Sciatic nerve (tissue), 2 donors: Measurements from ENCODE around the gene DDX20. TPM values are rescaled to one million over a fixed set of nuclear protein-coding genes. Genes with fewer than 3 reads are reported as not detected.
"Not testable (repeated sequence)": the region's sequence is repeated elsewhere in the genome, so short reads cannot be mapped to it uniquely, and the experiment has no call there.

ENCODE experiments used
- ATAC-seq: fragments of 200-7000 bp; cut with Tn5 transposase; one replicate; pipeline ENCODE4 v1.9.1; 2020; ENCODE audit warnings: mild to moderate bottlenecking, moderate library complexity
- DNase-seq: peaks from one replicate; pipeline ENCODE4 v3.0.0-alpha.2; 2020; ENCODE audit warnings: low spot score
- intact Hi-C: fragments of 100-400 bp; cut with DNase I; formaldehyde crosslinking; loops from one replicate; pipeline ENCODE4 v1.14.2; 2022
- total RNA-seq: library from RNA; stranded (reverse); fragmentation: NEBNext Ultra II Directional; extraction: Animal tissue kit (Norgen Biotek cat#: 25700); gene quantifications from one replicate; pipeline ENCODE4 v1.2.1, GENCODE V29; 2021
- donor health status: DM: no; HTN: no; CAD: no.
- donor health status: DM: no; HTN: no; CAD: no.

DDX20 gene
- total RNA-seq, 1 donor from 2014 or later, result 9.7 TPM

- no peak for ATAC-seq
- intact Hi-C loops, result no loop called here
- DNase-seq, result no peak
Measured at GRCh38 chr1:111770916-111771315, 15.2 kb downstream of the DDX20 start.

DNA sequence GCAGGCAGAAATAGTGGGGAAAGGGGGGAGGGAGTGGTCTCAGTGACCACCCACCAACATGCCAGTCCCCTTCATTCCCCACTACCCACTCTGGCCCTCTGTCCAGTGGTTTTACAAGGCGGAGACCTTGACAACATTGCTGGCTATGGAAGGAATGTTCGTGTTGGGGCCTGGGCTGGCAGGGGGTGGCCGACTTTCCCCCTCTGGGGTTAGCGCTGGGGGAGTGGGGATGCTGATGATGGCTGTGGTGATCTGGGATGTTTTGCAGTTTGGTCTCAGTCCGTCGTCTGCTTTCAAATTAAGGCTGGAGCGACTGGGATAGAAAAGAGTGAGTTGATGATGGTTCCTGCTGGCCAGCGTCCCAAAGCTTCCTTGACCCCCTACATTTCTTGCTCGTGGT, 20.3 kb downstream of the DDX20 start:
- intact Hi-C loops, result no loop called here
- DNase-seq (no peak), ATAC-seq (no peak)

DNA sequence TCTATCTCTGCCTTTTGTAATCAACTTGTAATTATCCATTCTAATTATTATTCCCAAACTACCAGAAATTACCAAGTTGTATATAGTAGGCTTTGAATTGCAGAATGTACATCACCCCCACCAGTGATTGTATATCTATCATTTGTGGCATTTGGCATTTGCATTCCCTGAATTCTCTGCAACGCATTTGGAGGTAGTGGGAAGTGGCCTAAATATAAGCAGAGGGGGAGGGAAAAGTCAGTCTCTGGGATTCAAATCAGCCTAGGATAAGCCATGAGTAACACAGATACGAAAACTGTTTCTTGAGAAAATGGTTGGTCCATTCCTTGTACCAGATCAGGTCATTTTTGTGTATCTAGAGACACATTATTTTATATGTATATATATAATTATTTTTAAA, 20.7 kb downstream of the DDX20 start:
- no peak for ATAC-seq
- DNase-seq, result no peak
- intact Hi-C loops, result no loop called here

- intact Hi-C loops, result no loop called here
- no peak for DNase-seq
- no peak for ATAC-seq
Measured at GRCh38 chr1:111776861-111777260, 21.2 kb downstream of the DDX20 start.

DNA sequence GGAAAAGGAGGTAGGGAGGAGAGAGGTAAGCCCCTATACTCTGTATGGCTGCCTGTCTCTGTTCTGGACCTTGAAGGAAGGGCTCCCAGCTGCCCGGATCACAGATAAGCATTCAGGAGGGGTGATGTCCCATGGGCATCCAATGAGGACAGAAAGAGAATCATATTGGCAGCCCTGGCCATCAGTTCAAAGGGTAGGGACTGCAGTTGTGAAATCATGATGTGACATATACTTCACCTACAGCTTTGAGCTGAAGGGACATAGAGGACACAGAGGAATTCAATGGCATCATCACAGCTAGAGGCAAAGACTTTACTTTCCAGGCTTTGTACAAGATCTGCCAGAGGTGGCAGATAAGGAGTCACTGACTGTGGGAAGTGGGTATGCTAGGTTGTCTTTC, 21.6 kb downstream of the DDX20 start:
- DNase-seq (no peak), ATAC-seq (no peak)
- intact Hi-C loops, result no loop called here

- no peak for DNase-seq
- ATAC-seq, result no peak
- intact Hi-C loops, result no loop called here
Measured at GRCh38 chr1:111778066-111778465, 22.4 kb downstream of the DDX20 start.

- DNase-seq (no peak), ATAC-seq (no peak)
- intact Hi-C loops, result no loop called here
Measured at GRCh38 chr1:111778541-111779051, 22.9 kb downstream of the DDX20 start.

DNA sequence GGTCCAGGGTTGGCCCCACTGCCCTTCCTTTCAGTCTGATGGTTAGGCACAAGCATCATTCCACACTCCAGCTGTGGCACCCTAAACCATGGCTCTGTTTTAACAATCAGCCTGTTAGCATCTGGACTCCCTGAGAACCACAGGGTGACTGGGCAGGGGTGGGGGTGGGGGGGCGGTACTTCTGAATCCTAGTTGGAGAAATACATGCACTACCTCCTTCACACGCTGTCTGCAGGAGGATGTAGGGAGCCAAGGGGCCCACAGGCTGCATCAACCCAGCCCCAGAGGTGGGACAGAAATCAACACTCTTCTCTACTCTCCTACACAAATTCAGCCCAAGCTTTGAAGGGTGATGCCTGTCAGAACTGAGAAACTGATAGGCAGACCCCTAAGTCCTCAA, 23.8 kb downstream of the DDX20 start:
- no peak for DNase-seq
- intact Hi-C loops, result no loop called here

DNA sequence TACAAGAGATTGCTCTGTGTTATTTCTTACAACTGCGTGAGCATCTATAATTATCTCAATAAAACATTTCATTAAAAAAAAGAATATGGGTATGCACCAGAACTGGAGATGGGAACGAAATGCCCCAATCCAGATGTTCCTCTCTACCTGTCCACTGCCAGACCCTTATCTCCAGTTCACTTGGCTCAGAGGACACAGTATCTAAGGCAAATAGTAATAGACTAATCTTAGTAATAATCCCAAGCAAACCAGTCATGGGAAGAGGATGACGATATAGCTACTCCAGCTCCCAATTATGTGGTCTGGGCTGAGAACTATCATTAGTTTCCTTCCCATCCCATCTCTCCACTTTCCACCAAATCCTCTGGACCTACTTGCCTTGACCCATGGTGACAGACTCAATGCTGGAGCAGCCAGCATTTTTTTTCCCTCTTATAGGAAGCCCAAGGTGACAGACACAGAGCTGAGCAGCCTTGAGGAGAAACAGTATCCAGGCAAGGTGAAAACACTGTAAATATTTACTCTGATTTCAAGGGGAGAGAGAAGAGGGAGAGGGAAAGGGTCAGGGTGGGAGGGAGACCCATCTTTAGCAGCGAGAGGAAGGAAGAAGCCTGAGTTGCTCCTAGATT, 28.7 kb downstream of the DDX20 start:
- ATAC-seq (no peak), DNase-seq (no peak)
- intact Hi-C loops, result no loop called here

More for the DNA sequence above, 23.8 kb downstream of the DDX20 start:
- no peak for ATAC-seq

GRCh38 chr1:111786669-111787207, 31.0 kb downstream of the DDX20 start:
- intact Hi-C loops, result no loop called here
- ATAC-seq (no peak), DNase-seq (no peak)

DNA sequence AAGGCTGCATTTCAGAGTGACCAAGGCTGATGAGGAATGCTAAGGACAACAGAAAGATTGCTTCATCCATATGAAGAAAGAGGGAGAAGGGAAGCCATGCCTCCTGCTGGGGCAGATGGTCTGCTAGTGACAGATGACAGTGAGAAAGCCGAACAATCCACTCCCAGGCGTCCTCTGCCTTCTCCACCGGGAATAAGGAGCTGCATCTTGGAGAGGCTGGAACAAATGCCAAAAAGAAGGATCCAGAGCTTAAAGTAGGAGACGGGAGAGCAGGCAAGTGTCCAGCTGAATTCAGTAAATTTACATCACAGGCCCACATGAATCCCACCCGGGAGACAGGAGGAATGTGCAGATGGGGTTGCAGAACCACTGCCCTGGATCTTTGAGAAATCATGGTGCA, 33.4 kb downstream of the DDX20 start:
- intact Hi-C loops, result no loop called here
- no peak for DNase-seq
- ATAC-seq, result peak; percentile 67

DNA sequence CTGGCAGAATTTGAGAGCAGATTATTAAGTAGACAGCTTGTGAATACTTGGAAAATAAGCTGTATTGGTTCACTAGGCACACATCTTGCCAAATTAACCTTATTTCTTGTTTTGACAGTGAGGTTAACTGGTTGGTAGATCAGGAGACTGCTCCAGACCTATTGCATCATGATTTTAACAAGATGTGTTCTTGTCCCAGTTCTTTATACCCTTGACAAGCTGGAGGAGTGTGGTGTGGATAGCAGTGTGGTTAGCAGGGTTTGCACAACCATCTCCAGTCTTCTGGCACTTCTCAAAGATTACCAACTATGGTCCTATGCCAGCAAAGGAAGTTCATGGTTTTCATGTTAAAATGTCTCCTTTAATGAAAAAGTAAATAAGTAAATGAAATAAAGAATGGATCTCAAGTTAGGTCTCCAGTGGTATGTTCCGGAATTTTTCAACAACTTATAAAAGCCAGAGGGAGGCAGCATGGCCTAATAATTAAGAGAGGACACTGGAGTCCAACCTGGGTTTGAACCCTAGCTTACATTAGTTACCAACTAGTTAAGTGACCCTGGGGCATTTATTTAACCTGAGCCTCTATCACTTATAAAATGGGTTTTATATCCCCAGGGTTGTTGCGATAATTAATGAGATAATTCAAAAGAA, 34.1 kb downstream of the DDX20 start:
- intact Hi-C loops, result no loop called here
- DNase-seq (no peak), ATAC-seq (peak; percentile 92)

DNA sequence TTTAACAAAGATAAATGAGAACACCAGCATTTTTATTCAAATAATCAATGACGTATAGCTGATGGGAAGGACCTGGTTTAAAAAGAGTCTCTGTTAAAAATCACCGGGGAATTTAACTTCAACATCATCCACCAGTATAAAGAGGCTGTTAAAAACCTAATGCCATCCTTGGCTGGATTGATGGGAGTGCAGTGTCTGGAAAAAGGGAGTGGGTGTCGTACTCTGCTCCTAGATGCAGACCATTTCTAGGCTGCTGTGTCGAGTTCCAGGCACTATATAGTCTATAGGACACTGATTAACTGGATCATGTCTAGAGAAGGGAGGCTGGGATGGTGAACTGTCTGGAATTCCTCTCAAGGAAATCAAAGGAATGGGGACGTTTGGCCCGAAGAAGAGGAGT, 36.1 kb downstream of the DDX20 start:
- no peak for DNase-seq
- no peak for ATAC-seq
- intact Hi-C loops, result no loop called here

GRCh38 chr1:111792249-111792648, 36.5 kb downstream of the DDX20 start:
- no peak for ATAC-seq
- DNase-seq, result no peak
- intact Hi-C loops, result no loop called here

DNA sequence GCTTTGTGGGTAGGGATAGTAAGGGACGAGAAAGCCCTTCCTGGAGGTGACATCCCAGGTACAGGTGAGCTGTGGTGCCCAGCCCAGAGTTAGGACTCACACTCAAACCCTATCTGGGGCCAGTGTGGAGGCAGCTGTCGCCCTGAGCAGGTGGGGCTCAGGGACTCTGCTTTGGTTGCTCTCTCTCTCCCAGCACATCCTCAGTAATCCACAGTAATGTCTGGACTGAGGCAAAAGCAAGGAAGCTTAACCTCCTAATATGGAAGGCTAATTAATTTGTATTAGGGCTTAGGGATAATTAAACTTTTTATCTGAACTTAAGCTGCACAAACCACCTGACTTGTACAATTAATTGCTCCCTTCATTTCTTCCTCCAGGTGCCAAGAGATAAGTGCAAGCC, 38.2 kb downstream of the DDX20 start:
- ATAC-seq (no peak), DNase-seq (no peak)
- intact Hi-C loops, result no loop called here

GRCh38 chr1:111795401-111795800, 39.7 kb downstream of the DDX20 start:
- DNase-seq (no peak), ATAC-seq (no peak)
- intact Hi-C loops, result no loop called here

DNA sequence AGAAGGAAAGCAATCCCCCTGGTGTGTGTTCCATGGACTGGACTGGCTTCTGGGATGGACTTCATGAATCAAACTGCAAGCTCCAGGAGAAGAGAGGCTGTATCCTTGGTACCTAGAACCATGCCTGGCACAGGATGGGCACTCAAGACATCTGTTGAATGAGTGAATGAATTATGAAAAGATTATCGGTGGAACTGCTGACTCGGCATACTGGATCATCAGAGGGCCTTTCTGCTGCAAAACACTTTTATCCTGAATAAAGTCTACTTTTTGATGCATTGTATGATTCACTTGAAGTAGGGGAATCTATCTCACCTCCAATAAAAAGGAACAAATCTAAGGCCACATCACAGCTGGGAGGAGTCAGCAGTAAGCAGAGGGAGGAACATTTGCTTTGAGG, 42.9 kb downstream of the DDX20 start:
- intact Hi-C loops, result no loop called here
- no peak for ATAC-seq
- no peak for DNase-seq

DNA sequence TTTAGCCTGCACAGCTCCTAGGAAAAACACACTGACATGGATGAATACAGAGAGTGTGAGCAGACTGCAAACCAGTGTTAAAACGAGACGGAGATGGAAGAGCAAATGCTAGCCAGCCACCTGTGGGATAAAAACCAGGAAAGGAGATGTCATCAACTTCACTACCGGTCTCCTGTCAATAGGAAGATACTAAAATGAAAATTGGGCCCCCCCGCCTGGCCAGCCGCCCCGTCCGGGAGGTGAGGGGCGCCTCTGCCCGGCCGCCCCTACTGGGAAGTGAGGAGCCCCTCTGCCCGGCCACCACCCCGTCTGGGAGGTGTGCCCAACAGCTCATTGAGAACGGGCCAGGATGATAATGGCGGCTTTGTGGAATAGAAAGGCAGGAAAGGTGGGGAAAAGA, 44.0 kb downstream of the DDX20 start:
- DNase-seq, intact Hi-C loops, ATAC-seq: not testable (repeated sequence)

DNA sequence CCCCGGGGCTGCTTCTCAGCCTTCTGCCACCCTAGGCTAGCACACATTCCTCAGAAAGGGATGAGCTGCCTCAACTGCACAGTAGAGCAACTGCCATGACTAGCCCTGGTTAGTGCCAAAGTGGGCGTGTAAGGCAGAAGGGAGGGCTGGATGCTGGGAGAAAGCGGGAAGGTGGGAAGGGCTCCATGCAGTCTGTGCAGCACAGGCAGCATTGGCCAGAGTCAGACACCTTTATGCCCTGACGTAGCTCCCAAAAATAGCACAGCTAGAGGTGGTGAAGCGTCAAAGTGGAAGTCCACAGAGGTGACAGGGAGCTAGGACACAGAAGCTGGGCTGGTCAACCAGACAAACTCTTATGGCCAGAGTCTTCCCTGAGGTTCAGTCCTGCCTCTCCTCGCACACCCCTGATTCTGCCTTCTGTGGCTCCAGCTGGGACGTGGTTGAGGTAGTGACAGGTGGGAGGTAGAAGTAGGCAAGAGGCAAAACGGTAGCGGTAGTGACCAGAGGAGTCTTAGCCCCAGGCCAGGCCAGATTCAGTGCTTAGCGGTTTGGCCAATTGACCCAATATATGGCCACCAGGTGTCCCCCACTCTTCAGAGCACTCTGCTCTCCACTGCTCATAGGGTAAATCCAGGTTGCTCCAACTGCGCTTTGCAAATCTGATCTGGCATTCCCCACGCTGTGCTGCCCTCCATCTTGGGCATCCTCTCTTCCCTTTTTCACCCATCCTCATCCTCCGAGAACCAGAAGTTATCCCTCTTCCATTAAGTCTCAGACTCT, 45.6 kb downstream of the DDX20 start:
- ATAC-seq (no peak), DNase-seq (no peak)
- intact Hi-C loops, result no loop called here

- intact Hi-C loops, result no loop called here
- no peak for ATAC-seq
- no peak for DNase-seq
Measured at GRCh38 chr1:111802110-111802509, 46.4 kb downstream of the DDX20 start.
